HL-60/S4 treated with phorbol 12-myristate 13-acetate at 8.2 ng/mL for 4 days and 3 days (cell line): ENCODE data around the gene SRRM4.

Experiments
- in situ Hi-C: fragments of 300-500 bp; cut with MboI; formaldehyde crosslinking; loops from 2 replicates; pipeline ENCODE4 v1.15.0; 2022; ENCODE audit warnings: low sequenced_read_pairs

Gene SRRM4

DNA sequence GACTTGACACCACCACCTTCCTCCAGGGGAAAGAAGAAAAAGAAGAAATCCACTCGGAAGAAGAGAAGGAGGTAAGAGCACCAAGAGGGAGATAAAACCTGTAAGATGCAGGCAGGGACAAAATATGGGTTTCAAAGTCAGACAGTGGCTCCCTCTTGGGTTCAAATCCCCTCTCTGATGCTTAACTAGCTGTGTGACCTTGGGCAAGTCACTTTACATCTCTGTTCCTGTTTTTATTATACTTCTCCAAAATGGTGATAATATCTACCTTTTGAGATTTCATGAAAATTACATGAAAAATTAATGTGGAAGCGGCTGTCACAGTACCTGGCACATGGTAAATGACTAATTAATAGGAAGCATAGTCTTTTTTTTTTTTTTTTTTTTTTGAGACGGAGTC, 133.0 kb downstream of the SRRM4 start:
- in situ Hi-C loops = no loop called here

DNA sequence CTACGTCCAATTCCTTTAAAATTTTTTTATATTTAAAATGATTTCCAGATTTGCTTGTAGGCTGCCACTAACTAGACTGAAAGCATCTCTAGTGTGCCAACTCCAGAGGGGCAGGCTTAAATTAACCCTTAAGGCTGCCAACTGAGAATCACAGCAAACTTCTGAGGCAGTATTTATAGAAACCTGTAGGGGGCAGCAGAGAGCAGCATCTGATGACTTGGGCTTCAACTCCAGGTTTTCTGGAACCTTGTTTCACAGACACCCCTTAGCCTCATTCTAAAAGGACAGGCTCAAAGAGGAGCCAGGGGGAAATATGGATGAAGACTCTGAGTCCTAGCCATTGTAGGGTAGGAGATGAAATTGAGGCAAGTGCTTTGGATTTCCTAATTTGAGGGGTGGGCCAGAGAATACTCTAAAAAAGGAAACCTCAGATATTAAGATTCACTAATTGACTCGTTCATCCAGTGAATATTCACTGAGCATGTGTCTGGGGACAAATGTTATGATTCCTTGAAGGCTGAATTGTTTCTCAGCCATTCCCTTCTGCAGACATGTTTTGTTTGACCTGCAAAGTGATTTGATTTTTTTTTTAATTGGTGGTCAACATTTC, 134.1 kb downstream of the SRRM4 start:
- in situ Hi-C loops = no loop called here

DNA sequence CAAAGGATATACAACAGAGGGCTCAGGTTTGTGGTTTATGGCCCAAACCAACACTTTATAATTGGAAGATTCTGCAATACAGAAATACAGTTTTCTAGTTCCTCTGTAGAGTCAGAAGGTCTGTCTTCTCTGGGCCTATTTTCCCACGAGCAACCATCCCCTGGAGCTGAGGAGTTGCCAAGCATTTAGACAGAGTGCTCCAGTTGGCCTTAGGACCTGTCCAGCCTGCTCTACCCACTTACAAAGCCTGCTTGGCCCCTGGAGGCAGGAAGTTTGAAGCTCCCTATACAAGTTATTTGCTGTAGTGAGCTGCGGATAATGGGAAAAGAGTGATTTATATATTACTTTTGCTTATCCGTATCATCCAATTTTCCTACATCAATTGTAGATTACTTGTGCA, 136.6 kb downstream of the SRRM4 start:
- in situ Hi-C loops = no loop called here

DNA sequence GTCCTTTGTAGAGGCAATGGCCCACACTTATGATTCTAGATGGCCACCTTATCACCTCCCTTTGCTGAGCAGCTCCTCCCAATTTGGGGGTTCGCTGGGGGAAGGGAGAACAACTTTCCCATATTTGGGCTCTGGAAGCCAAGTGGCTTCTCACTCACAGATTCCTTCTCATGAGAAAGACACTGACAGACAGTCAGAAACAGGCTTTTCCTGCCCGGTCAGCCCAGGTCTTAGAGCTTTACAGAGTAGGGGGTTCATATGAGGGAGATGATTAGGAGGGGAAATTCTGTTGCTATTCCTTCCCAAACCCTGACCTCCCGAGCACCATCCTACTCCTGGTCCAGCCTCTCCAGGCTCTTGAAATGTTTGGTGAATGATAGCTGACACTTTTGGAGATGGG, 137.3 kb downstream of the SRRM4 start:
- in situ Hi-C loops = no loop called here

DNA sequence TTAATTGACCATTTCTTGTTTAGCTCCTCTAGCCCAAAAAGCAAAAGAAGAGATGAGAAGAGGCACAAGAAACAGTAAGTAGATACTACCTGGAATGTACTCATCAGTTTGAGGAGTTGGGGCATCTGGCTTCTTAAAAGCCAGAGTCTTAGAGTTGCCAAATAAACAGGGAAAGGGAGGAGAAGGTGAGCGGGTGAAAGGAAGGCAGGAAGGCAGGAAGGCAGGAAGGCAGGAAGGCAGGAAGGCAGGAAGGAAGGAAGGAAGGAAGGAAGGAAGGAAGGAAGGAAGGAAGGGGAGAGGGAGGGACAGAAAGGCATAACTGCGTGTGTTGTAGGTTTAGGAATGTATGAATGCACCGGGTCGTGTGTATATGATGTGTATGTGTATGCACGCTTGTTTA, 140.7 kb downstream of the SRRM4 start:
- in situ Hi-C loops = no loop called here

DNA sequence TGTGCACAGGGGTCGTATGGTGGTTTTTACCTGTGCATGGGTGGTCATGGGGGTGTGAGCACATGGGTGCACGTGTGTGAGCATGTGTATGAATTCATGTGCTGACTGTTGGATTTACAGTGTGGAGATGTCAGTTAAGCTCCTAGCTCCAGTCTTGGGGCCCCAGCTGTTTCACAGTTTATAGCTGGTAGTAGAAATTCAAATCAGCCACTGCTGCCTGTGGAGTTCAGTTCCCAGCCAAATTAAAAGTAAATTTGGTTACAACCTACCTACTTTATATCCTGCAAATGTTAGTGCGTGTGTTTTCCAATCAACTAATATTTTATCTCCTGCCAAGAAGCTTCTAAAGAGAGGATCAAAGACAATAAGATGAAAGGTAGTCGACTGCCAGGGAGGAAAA, 141.4 kb downstream of the SRRM4 start:
- in situ Hi-C loops = no loop called here

DNA sequence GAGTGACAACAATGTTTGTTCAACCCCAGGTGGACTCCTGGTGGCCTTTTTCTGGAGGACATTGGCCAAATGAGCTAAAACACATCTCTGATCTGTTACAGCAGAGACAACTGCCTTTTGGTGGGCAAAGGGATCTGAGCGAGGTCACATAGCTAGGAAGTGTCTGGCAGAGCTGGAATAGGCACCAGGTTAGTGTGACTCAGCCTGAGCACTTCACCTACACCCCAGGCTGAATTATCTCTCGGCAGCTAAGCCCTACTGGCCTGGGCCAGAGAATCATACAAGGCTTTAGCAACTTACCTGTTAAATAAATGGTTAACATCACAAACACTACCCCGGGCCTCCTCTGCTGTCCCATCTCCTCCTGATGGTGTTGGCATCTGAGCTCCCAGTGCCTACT, 147.2 kb downstream of the SRRM4 start:
- in situ Hi-C loops = no loop called here

DNA sequence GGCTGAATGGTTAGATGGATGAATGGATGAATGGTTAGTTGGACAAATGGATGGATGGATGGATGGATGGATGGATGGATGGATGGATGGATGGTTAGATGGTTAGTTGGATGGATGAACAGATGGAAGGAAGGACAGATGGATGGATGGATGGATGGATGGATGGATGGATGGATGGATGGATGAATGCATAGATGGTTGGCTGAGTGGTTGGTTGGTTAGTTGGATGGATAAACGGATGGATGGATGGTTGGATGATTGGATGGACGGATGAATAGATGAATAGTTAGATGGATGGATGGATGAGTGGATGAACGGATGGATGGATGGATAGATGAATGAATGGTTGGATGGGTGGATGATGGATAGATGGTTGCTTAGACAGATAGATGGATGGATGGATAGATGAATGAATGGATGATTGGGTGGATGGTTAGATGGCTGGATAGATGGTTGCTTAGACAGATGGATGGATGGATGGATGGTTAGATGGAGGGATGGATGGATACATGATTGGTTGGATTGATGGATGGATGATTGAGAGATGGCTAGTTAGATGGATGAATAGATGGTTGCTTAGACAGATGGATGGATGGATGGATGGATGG, 148.6 kb downstream of the SRRM4 start:
- in situ Hi-C loops = no loop called here

DNA sequence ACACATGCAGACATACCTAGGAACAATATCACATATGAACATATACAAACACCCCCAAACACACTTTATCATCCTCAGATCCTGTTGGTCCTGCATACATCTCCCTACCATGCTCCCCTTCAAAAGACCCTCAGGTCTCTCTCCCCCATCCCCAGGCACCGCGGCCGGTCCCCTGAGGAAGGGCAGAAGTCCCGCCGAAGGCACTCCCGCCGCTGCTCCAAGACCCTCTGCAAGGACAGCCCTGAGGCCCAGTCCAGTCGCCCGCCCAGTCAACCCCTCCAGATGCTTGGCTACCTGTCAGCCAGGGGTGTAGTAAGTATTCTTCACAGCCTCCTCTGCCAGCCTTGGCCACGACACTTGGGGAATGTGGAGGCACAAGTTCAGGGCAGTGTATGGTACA, 149.2 kb downstream of the SRRM4 start:
- in situ Hi-C loops = no loop called here

DNA sequence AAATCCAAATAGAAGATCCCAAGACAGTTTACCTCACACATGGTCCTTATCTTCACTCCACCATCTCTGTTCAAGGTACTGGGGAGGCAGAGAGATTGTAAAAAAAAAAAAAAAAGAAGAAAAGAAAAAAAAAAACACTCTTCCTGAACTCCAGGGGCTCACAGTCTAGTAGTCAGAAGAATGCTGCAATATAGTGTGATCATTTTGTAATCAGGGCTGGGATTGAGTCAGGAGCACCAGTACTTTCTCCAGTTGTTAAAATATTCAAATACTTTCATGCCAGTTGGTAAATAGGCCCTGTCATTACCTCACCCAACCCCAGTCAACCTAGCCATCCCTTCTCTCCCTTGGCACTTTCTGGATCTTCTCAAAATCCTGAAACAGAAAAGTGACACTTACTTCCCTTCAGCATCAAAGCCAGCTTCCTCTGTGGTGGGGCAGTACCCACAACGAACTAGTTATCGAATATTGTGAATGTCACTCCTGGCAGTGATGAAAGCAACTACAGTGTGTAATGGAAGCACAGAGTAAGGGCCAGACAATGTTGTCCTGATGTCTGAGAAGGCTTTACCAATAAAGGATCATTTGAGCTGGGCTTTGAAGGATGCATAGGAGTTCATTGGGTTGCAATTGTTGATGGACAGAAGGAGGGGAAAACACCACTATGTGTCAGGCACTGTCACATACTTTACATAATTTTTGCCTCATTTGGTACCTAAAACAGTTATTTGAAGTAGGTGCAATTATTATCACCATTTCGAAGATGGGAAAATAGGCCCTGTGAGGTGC, 153.1 kb downstream of the SRRM4 start:
- in situ Hi-C loops = no loop called here

DNA sequence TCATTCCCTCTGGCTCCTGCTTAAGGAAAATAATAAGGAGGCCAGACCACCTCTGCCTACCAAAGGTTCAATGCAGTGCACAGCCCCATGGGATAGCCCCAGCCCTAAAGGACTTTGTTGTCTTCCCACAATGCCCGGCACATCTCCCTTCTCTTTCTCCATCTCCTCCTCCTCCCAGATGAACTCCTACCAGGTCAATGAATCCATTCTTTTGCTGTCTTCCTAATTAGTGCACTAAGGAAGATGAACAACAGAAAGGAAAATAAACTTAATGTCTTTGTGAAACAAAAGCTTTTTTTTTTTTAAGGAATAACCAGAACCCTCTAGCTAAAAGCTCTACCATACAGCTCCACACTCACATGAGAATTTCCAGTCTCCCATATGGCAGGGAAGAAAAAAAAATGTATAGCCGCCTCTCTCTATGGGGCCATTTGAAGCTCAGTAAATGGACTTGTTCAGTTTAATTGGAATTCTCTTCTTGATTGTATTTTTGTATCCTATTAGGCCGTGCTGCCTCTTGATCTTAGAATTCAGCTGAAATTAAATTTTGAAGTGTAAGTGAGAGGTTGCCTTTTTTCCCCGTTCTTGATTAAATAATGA, 155.6 kb downstream of the SRRM4 start:
- in situ Hi-C loops = no loop called here

DNA sequence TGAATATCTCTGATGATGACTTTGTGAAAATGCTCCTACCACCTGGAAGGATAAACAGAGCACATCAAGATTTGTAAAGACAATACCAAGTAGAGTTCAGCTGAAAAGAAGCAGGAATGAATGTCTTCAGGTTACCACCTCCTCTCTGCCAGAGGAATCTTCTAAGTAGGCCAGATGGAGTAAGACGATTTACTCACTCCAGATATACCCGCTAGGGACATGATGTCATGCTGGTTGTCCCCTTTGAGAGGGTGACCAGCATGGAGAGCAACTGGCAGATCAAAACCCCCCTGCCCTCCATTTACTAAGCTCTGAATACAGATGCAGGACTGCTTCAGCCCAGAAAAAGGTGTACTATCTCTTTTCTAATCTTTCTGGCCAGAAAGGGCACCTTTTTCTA, 158.1 kb downstream of the SRRM4 start:
- in situ Hi-C loops = no loop called here

DNA sequence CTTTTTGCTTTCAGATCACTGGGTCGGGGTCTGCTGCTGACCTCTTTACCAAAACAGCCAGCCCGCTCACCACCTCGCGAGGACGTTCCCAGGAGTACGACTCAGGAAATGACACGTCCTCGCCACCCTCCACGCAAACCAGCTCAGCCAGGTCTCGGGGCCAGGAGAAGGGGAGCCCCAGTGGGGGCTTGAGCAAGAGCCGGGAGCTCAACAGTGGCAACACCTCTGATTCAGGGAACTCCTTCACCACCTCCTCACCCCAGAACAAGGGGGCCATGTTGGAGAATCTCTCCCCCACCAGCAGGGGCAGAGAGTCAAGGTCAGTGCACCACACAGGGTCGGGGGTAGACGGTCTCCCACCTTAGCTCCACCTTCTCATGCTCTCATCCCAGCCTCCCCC, 164.0 kb downstream of the SRRM4 start:
- in situ Hi-C loops = no loop called here

DNA sequence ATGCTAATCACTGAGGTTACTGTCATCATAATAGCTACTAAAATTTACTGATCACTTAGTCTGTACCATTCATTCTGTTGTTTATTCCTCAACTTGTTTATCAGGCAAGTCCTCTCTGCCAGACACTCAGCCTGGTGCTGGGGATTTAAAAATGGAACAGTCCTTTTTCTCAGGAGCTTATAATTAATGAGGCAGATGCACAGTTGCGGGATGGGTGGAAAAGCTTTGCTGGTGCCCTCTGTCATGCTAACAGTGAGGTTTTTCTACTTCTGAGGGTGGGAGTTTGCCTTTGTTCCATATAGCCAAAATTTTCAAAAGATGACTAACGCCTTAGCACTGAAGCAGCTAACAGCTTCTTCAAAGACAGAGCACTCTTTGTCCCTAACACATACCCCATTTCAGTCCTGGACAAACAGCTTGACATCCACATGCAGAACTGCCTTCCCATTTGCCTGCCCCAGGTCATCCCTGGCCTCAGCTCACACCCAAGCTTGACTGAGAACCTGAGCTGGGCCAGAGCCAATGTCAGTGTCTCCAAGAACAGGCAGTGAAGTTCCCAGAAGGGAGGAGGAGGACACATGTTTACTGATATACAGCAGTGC, 166.6 kb downstream of the SRRM4 start:
- in situ Hi-C loops = no loop called here

DNA sequence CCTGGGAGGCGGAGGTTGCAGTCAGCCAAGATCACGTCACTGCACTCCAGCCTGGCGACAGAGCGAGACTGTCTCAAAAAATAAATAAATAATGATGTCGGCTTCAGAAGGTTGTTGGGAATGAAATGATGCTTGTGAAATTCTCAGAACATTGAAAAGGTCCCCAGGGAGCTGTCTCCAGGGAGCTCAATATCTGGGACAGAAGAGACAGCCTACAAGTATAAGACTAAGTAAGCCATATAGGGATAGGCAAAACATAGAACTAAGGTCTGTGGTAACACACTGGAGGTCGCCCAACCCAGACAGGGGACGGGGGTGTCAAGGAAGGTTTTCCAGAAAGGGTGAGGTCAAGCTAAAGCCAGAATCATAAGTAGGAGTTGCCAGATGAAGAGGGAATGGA, 167.9 kb downstream of the SRRM4 start:
- in situ Hi-C loops = no loop called here

DNA sequence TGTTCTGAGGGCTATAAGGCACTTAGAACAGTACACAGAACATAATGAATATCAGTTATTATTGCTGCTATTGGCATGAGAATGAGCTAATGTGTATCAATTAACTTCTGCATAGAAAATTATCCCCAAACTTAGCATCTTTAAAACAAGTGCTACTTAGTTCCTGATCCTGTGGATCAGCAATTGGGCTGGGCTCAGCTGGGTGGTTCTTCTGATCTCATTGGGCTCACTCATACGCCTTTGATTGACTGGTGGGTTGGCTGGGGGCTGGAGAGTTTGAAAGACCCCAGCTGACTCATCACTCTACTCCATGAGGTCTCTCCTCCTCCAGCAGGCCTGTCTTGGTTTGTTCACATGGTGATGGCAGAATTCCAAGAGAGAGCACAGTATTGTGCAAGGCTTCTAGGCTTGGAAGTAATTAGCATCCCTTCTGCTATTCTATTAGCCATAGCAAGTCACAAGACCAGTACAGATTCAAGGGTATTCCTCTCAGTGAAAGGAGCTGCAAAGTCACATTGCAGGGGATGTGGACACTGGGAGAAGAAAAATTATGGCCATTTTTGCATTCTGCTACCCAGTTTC, 170.2 kb downstream of the SRRM4 start:
- in situ Hi-C loops = no loop called here

DNA sequence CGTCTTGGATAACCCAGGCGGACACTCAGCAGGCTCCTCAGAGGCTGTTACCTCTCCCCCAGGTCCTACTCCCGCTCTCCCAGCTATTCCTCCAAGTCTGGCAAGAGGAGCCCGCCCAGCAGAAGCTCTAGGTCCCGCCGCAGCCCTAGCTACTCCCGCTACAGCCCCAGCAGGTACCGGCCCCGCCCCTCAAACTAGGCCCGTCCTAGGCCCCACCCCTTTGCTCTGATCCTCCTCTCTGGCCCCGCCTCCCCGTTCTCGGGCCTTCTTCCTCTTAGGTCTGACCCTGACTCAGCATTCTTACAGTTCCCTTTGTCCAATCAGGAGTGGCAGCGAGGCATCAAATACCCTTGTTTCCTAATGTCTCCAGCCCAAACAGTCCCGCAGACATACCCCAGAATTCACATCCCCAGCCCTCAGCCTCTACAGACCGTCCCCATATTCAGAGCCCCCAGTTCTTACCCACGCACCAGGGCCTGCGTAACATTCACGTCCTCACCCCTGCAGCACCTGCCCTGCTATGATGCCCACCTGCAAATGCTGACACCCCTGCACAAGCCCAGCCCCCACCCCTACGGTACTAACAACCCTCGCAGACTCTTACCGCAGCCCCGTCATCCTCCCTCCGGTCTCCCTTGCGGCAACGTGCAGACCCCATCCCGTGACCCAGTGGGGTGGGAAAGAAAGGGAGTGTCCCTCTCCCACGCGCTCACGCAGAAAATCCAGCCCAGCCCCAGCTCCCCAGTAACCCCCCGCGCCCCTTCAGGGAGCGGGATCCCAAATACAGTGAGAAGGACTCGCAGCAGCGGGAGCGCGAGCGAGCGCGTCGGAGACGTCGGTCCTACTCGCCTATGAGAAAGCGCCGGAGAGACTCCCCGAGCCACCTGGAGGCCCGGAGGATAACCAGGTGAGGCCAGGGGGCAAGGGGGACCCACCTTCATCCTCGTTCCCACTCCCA, 172.4 kb downstream of the SRRM4 start:
- in situ Hi-C loops = no loop called here

DNA sequence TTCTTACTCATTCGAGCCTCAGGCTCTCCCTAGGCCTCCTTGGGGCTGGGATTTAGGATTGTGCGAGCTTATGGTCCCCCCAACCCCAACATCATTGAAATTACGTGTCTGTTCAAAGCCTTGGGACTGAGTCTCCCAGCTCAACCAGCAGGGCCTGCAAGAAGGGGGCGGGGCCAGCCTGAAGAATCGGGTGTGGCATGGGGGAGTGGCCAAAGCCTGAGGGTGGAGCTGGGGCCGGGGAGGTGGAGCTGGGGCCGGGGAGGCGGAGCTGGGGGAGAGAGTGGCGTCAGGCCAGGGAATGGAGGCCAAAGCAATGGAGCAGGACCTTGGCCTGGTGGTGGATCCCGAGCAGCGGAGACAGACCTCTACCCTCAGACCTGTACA, 173.1 kb downstream of the SRRM4 start:
- in situ Hi-C loops = no loop called here

DNA sequence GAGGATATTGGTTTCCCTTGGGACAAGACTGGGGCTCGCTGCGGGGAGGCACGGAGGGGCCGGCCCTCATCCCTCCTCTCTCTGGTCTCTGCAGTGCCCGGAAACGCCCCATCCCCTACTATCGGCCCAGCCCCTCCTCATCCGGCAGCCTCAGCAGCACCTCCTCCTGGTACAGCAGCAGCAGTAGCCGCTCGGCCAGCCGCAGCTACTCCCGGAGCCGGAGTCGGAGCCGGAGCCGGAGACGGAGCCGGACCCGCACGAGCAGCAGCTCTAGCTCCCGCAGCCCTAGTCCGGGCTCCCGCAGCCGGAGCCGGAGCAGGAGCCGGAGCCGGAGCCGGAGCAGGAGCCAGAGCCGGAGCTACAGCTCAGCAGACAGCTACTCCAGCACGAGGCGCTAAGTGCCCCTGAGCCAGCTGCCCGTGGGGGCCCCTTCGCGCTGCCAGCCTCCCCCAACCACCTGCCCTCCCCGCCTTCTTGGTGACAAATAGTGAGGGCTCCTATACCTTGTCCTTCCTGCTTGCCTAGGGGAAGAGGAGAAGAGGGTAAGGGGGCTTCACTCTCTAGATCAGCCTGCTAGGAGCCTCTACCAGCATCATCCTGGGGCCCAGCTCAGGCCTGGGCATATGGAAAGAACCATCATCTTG, 175.2 kb downstream of the SRRM4 start:
- in situ Hi-C loops = no loop called here

DNA sequence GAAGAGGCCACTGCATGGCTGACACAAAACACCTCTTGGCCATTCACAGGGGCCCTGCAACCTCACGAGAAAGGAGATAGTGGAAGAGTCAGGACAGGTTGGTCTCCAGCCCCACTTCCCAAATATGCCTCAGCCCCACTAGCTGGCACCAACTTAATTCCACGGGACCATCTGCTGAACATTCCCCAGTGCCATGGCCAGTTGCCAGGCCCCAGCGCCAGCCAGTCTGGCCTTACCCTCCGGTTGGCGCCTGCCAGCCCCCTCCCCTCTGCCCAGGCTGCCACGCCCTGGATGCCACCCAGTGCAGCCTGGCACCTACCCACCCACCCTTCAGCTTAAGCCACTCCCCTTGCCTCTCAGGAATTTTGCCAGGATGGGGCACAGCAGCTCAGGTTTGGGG, 176.2 kb downstream of the SRRM4 start:
- in situ Hi-C loops = no loop called here
